Kasumi-1 (cell line): ENCODE data around the gene OSBPL3.

Experiments
- DNase-seq, 2 experiments: peaks; one replicate each; lab custom pipeline; 2025; lab: John Stamatoyannopoulos, UW

Gene OSBPL3

DNA sequence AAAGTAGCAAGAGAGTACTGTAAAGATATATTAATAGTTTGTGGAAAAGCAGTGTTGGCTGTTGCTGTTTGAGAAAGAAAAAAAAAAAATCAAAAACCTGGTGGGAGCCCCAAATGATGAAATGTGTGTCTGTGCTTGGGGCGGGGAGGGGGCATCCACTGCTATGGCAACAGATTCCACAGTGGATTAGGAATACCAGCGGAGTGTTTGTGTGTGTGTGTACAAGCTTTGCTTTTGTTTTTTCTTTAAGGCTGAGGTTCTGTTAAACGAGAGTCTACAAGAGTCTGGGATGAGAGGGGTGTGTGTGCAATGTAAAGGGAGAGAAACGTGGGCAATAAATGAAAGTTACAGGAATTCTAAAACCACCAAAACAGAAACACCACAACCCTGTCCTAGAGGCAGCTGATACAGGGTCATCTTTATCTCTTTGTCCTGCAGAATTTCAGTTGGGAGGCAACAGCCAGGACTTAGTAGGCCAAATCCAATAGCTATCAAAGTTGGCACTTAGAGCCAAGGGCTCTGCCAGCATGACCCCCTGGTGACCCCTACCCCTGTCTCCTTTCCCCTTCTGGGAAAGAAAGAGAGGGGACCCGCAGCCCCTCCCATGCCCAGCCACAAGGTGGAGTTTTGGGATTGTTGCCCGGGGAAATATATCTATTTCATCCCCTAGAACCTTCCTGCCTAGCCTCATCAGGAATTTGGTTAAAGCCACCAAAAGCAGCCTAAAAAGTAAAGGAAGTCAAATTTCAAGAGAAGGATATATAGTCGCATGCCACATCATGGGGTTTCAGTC lies 85.4 kb downstream of the OSBPL3 start:
- no peak for DNase-seq

DNA sequence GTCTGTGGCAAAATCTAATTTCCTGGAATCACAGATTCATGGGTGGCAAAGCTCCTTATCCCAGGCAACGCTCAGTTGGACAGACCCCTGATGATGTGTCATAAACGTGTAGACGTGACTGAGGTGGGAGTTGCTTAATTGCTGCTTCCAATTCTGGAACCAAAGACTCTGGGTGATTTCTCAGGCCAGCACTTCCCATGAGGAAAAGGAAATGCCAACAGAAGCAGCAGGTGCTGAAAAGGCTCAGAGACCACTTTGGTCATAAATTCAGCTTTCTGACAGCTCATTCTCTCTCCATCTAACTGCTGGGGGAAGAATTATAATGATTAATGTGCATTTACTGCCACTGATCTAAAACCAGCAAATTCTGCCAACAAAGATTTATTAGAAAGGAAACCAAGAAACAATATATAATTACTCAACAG lies 88.7 kb downstream of the OSBPL3 start:
- DNase-seq: no peak

DNA sequence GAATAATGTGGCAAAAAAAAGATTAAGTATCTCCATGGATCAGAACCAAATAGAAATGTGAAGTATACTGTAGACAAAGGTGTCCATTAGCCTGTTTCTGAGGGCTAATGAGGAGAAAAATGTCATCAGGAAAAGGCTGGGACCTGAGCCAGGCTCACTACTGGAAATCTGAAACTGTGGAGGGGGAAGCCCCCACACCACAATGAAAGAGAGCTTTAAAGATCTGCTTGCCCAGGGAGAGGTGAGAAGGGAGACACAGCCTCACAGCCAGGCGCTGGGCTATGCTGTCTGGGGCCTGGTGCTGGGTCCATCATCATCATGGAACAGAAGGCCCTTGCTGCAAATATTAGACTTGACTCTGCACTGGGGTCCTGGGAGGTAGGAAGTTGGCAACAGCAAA lies 90.4 kb downstream of the OSBPL3 start:
- DNase-seq: no peak

DNA sequence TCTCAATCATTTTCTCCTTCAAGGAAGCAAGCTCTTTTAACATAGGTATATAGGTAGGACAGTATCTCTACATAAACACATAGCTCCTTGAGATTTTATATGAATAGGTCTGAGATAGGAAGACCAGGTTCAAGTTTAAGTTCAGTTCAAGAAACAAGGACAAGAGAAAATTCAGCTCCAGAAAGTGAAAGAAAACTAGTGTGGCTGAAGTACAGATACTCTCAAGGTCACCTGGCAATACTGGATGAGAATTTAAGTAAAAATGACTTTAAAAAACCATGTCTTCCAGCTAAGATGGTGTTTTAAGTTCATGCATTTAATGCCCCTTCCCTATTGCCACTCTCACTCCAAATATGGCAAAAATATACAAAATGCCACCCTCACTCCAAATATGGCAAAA lies 91.3 kb downstream of the OSBPL3 start:
- no peak for DNase-seq

DNA sequence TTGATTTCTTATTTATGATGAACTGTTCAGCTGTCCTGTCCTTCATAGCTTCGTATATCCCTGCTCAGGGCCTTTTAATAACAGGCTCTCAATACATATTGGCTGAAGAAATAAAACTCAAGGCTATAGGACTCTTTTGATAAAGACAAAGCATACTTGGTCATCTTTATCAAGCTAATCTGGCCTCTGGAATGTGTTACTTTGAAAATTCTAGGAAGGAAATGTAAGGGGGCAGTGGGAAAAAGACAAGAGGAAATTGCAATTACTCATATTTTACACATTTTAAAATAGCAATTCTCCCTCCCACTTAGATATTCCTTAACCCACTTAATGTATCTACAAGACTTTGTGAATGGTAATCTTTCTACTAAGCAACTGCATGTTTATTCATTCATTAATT lies 94.3 kb downstream of the OSBPL3 start:
- no peak for DNase-seq

DNA sequence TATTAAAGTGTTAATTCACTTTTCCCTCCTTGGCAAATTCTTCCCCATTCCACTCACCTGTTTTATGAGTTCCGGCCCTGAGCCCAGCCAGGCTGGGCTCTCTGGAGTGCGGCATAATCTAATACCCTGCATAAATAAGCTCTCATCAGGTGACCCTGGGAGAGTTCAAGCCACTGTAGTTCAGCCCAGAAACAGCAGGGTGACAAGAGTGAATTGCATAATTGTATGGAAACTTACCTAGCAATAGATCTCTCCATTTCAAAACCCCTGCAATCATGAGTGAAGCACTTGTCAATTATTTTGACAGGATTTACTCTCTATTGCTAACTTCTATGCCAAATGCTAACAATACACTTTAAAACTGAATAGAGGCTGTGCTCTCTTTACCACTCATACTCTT lies 94.7 kb downstream of the OSBPL3 start:
- no peak for DNase-seq

DNA sequence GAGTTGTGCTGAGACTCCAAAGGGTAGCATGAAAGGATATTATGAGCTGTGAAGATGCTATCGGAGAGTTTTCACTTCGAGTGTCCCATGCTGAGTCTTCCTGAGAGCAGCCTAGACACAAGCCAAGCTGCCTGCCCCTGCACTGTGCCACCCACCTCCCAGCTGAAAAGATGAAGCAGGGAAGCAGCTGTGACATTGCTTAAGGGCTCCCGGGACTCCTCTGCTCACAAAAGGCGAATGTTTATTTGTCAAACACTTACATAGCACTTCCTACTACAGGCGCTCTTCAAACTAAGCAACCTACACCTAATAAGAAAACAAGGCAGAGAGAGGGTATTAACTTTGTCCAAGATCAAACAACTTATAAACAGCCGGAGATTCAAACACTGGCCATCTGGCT lies 95.6 kb downstream of the OSBPL3 start:
- no peak for DNase-seq

DNA sequence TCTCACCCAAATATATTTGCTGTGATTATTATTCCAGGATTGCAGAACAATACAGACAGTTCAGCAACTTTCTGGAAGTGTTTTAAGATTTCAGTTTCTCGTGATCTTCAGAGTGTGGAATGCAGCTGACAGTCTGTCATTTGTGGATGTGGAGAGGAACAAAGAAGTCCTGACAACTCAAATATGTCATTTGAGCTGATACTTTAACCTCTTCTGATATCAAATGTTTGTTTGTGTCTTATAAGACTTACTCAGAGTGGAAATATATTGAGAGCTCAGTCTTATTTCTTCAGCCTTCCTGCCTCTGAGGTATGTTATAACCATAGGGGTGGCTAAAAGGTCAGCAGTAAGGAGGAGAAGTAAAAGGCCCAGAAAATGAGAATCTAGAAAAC lies 96.4 kb downstream of the OSBPL3 start:
- no peak for DNase-seq

DNA sequence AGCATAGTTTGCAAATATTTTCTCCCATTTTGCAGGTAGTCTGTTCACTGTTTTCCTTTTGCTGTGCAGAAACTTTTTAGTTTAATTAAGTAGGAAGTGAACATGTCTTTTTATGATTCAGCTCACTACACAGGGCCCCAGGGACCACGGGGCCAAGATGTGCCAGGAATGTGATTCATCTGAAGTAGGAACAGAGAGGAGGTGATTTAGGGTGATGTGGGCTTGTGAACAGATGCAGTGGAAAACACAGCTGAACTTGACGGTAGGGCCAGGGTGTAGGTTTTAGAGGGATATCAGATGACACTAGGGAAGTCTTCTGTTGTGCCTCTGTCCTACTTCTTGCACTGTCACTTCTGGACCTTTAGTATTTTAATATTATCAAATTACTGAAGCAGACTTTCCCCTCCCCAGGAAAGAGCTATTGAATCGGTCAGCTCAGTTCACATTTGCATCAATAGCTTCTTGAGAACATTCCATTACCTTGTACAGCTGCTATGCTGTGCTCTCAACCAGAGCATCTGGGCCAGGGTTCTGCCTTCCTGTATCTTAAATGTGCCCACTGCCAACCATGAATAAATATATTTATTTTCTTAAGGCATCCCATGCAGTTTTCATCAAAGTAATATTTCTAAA lies 96.9 kb downstream of the OSBPL3 start:
- no peak for DNase-seq

DNA sequence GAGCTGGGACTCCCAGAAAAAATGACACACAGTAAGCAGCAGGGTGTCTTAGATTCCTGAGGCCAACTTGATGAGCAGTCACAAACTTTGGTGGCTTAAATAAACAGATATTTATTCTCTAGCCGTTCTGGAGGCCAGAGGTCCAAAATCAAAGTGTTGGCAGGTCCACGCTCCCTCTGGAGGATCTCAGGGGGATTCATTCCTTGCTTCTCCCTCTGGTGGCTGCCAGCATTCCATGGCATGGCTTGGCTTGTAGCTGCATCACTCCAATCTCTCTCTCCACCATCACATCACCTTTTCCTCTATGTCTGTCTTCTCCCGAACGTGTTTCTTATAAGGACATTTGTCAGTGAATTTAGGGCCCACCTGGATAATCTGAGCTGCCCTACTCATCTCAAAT lies 98.4 kb downstream of the OSBPL3 start:
- no peak for DNase-seq

DNA sequence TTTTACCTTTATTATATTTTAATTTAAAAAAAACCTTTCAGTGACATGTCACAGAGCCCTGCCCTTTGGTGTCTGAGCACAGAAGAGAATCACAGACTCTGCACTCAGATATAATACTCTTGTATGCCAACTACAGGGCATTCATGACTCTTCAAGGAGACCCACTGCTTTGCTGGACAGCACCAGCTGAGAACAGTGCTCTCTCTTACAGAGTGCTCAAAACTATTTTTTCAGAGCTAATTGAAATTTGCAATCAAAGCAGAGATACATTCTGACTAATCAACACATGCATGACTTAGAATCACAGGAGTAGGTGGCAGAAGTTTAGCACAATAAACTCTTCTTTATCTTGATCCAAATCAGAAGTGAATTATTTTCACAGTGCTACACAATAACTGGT lies 99.1 kb downstream of the OSBPL3 start:
- DNase-seq: no peak

DNA sequence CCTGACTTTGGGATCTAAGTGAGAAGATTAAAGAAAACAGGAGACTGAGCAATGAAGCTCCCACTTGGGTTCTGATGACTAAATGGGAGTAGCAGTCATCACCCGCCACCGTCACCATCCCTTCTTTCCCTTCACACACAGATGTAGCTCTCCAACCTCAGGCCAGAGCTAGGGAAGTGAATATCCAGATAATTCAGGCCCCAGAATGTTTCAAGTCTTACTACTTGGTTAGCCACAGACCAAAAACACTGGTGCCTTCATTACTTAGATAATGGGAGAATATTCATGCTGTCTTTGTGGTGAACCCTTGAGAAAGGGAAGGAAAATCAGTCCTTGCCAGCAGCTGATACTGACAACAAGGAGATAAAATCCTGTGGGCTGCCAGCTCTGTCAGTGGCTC lies 100.7 kb downstream of the OSBPL3 start:
- DNase-seq: no peak

DNA sequence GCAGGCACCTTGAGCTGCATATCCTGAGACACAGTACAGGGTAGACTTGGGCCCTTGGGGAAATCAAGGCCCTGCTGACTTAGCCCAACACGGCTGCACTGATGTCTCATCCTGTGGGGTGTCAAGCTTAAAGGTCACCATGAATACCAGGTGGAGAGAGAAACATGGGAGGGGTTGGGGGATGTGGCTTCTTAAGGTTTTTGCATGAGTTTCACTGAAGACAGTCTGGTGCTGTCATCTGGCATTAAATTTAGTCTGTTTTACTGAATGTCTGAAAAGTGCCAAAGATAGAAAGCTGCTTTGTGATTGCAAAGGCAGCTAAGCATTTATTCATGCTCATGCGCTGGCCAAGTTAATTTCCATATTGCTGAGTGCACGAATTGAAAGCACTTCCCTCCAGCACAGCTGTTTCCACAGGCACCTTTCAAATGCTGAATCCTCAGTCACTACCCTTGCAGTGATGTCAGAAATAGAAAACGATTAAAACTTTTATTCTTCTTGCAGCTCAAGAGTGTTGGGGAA lies 102.1 kb downstream of the OSBPL3 start:
- peak; percentile 61 to 69 for DNase-seq

DNA sequence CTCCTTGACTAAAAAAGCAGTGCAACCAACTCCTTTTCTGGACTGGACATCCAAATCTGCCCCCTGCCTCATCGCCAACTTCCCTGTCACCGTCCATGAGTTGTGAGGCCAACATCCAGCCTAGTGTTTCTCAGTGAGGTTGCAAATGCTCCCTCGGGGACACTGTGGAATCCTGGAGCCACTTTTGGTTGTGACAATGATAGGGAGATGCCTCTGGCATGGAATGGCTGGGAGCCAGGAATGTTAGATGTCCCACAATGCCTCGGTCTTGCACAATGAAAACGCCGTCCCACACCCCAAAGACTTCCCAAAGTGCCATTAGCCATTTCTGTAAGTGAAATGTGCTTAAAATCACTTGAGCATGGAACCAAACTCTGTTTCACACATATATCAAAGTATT lies 105.2 kb downstream of the OSBPL3 start:
- DNase-seq: no peak

DNA sequence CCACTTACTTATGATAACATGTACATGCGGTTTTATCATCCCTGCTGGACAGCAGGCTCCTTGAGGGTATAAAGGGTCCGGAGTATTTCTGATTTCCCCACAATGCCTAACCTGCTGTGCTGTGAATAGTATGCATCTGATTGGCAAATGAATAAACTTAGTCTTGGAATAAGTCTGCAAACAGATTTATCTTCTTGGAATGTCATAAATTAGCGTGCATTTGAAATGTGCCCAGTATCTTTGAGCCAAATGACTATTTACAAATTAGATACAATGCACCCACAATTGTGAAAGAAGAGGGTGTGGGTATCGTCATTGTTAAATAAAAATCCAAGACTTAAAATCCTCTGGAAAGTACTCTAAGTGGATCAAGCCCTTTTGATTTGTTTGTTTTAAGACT lies 106.0 kb downstream of the OSBPL3 start:
- no peak for DNase-seq

DNA sequence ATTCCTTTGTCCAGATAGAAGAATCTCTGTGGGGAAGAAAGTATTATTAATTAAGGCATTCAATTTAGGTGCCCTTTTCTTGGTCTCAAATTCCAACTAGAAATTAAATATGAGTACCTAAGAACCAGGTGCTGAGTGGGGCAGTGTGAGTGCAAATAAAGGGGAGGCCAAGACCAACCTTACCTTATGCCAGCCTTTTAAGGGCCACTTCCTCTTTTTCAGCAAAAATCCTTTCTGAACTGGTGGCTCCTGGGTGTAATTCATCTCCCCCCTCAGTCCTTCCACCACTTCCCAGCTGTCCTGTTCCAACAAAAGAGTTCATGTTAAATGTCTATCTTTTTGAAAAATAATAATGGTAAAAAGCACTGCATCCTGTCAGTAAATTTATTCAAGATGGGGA lies 108.2 kb downstream of the OSBPL3 start:
- DNase-seq: peak; percentile 57 to 75

DNA sequence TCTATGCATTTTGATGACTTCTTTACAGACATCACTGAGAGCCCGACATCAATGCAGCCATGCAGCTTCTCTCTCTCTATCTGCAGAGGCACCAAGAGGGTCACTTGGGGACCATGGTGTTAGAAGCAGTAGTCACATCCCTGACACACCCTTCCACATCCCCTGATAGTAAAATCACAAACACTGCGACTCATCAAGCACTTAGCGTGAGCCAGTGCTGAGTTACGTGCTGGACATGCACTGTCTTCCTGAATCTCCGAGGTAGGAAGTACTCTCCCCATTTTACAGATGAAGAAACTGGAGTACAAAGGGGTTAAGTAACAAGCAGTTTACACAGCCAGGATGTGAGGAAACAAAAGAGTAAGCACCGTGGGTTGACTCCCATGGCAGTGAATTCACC lies 109.2 kb downstream of the OSBPL3 start:
- DNase-seq: no peak

DNA sequence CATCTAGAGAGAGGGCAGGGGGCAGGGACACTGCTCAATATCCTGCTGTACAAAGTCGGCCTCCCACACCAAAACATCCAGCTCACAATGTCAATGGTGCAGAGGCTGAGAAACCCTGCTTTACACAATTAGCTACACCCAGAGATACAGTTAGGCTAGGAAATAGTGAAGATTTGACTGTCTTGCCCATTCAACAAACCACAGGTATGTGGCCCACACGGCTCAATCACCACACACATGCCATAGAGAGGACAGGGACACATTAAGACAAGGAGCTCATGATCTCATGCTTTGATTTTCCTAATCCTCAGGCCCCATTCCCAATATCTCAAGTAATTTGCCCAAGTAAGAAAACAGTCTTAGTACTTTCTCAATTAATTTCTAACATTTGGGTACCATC lies 110.4 kb downstream of the OSBPL3 start:
- no peak for DNase-seq

DNA sequence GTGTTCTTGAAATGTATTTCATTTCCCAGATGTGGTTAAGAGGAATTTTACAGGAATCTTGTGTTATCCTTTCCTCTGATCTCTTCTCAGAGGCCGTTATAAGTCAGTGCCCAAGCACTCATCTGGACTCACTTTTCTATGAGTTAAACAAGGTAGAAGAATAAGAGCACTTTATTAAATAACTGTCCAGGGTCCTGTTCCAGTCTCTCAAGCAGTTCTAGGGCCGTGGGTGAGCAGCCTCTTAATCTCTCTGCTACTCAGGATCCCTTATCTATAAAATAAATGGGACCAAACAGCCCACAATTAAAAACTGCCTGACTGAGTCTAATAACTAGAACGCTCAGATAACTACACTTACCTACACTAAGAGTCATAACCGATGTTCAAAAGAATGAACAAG lies 111.2 kb downstream of the OSBPL3 start:
- no peak for DNase-seq

DNA sequence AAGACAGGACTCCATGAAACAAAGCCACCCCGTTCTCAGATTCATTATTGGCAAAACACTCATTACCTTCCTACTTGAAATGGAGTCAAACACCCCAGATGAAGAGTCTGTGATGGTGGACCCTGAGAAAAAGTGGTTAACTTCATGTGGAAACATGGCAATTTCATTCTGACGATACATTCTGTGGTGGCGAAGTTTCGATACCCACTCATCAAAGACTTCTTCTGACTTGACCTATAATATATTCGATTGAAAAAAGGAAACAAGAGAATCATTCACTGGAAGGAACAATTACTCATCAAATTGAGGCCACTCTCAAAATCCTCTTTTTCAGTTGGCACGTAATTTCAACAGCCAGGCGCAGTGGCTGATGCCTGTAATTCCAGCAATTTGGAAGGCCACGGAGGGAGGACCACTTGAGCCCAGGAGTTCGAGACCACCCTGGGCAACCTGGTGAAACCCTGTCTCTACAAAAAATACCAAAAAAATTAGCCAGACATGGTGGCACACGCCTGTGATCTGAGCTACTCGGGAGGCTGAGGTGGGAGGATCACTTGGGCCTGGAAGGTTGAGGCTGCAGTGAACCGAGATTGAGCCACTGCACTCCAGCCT lies 113.9 kb downstream of the OSBPL3 start:
- DNase-seq: no peak

DNA sequence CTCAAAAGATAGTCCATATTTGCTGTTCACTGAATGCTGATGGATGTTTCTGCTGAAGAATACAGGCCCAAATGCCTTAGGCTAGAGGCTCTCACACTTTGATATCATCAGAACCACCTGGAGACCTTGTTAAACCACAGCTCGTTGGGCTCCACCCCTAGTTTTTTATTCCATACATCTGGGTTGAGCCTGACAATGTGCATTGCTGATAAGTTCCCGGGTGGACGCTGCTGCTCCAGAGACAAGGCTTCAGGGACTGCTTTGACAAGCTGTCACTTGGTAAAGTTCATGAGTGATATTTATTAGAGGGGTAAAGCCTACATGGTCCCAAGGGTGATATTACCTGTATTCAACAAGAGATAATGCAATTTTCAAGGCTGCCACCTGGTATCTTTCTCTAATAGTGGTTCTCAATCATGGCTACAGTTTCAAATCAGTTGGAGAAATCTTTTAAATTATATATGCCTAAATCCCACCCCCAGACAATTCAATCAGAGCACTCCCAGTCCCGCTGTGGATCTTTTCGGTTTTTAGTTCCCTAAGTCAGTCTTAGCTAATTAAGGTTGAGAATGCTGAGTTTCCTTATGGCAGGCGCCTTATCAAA lies 115.7 kb downstream of the OSBPL3 start:
- DNase-seq: no peak

DNA sequence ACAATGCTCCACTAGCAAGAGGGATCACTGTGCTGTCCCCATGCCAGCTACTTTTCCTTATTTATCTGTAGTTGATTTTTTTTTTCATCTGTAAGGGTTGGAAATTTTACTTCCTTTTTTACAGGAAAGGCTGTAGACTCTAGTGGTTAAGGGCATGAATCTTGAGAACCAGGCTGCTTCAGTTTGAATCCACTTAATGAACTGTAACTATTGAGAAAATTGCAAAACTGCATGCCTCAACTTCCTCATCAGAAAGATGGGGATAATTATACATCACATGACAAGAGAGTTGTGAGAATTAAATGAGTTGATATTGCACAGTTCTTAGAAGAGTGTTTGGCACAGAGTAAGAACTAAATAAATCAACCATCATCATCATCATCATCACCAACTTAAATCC lies 116.4 kb downstream of the OSBPL3 start:
- DNase-seq: peak; percentile 24 to 39

DNA sequence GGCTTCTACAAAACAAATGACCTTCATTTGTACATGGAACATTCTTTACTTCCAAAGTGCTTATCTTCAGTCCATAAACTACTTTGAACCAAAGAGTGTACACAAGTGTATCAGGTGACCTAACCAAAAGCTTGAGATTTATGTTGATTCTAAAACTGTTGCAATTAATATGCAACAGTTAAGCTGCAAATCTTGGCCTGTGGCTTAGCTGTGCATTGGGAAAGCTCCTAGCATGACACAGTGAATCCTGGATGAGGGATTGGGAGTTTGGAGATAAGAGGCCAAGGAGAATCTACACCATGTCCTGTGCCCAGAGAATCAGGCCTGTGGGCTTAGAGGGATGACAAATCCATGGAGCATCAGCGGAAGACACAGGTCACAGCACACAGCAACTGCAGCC lies 117.5 kb downstream of the OSBPL3 start:
- DNase-seq: no peak
